Measurements from ENCODE around the gene TAS1R2. TPM values are rescaled to one million over a fixed set of nuclear protein-coding genes. Genes with fewer than 3 reads are reported as not detected.

Gene TAS1R2
- total and polyA plus RNA-seq, 12 donors, result not detected

GRCh38 chr1:18808550-18808949 lies 50.9 kb downstream of the TAS1R2 start:
- no peak for TF ChIP-seq POLR2A (IDR thresholded peaks at IDR 0.05)
- TF ChIP-seq CTCF (IDR thresholded peaks at IDR 0.05), result no peak
- H3K9me3 ChIP-seq (replicated peaks in 1 of 3), result no peaks in the 10 kb centered on the region
- 57 to 78% (median 71%) methylated on average over 7 to 8 of the region's 8 CpGs for WGBS, 4 donors
- intact Hi-C loops (cut with DNase I), result no loop called here
- no peak for DNase-seq
- H3K36me3 ChIP-seq (replicated peaks in 1 of 2), result no peaks in the 10 kb centered on the region
- no peak overlapping the region for H3K27ac ChIP-seq
- H3K4me1 ChIP-seq (replicated peaks in 1 of 2), result no peaks in the 10 kb centered on the region
- no peak overlapping the region for H3K4me3 ChIP-seq
- H3K27me3 ChIP-seq, result no peaks in the 10 kb centered on the region

GRCh38 chr1:18807334-18808063 lies 52.0 kb downstream of the TAS1R2 start:
- Histone ChIP-seq H3K27me3 (no peaks in the 10 kb centered on the region), H3K4me3 (no peak overlapping the region), H3K27ac (no peak overlapping the region), H3K4me1 (replicated peaks in 1 of 2) (no peaks in the 10 kb centered on the region), H3K9me3 (replicated peaks in 1 of 3) (no peaks in the 10 kb centered on the region), H3K36me3 (replicated peaks in 1 of 2) (no peaks in the 10 kb centered on the region)
- TF ChIP-seq POLR2A (IDR thresholded peaks at IDR 0.05) (no peak), CTCF (IDR thresholded peaks at IDR 0.05) (no peak)
- no peak for DNase-seq
- WGBS, 4 donors, result 69 to 78% (median 71%) methylated on average over 6 to 10 of the region's 10 CpGs
- intact Hi-C loops (cut with DNase I), result no loop called here

GRCh38 chr1:18805925-18806849 lies 53.3 kb downstream of the TAS1R2 start:
- H3K36me3 ChIP-seq (replicated peaks in 1 of 2), result no peaks in the 10 kb centered on the region
- H3K4me3 ChIP-seq, result no peak overlapping the region
- TF ChIP-seq CTCF (IDR thresholded peaks at IDR 0.05) (no peak), POLR2A (IDR thresholded peaks at IDR 0.05) (no peak)
- intact Hi-C loops (cut with DNase I), result no loop called here
- no peak overlapping the region for H3K27ac ChIP-seq
- no peaks in the 10 kb centered on the region for H3K4me1 ChIP-seq (replicated peaks in 1 of 2)
- H3K9me3 ChIP-seq (replicated peaks in 1 of 3), result no peaks in the 10 kb centered on the region
- 82 to 90% (median 85%) methylated on average over 4 to 7 of the region's 7 CpGs for WGBS, 4 donors
- no peaks in the 10 kb centered on the region for H3K27me3 ChIP-seq
- DNase-seq, result no peak

- Histone ChIP-seq H3K27me3 (no peaks in the 10 kb centered on the region), H3K4me3 (no peak overlapping the region), H3K36me3 (replicated peaks in 1 of 2) (no peaks in the 10 kb centered on the region), H3K9me3 (replicated peaks in 1 of 3) (no peaks in the 10 kb centered on the region), H3K4me1 (replicated peaks in 1 of 2) (no peaks in the 10 kb centered on the region), H3K27ac (no peak overlapping the region)
- no peak for TF ChIP-seq POLR2A (IDR thresholded peaks at IDR 0.05)
- TF ChIP-seq CTCF (IDR thresholded peaks at IDR 0.05), result no peak
- WGBS, 4 donors, result 60 to 70% (median 65%) methylated on average over 9 to 15 of the region's 15 CpGs
- intact Hi-C loops (cut with DNase I), result no loop called here
- no peak for DNase-seq
Observed at GRCh38 chr1:18805150-18805879, 54.1 kb downstream of the TAS1R2 start.

All from adrenal gland (tissue), 12 donors.